Liver (tissue), 9 donors: ENCODE results near the gene AEBP1. TPM values are rescaled to one million over a fixed set of nuclear protein-coding genes. Genes with fewer than 3 reads are reported as not detected.

ENCODE experiments used
- DNase-seq: peaks from one replicate; pipeline ENCODE4 v3.0.0-alpha.2; 2017; ENCODE audit warnings: low spot score
- H3K27ac ChIP-seq, 2 donors: one replicate each; pipeline ENCODE4 v1.7.0; 2013; ENCODE audit warnings: inconsistent platforms in 2 of 2, low read length in 2 of 2, control low read depth in 1 of 2, low read depth in 1 of 2, mild to moderate bottlenecking in 1 of 2
- H3K27me3 ChIP-seq, 4 donors: one replicate each; pipeline versions ENCODE4 v1.6.1 to v1.7.0; 2013; ENCODE audit warnings: low read length in 3 of 4, inconsistent platforms in 1 of 4, mild to moderate bottlenecking in 1 of 4, moderate library complexity in 1 of 4; ENCODE audit not compliant: control insufficient read depth in 4 of 4, insufficient read depth in 4 of 4
- H3K36me3 ChIP-seq, 4 donors: one replicate each; pipeline versions ENCODE4 v1.6.1 to v1.7.0; 2013; ENCODE audit warnings: low read length in 3 of 4, mild to moderate bottlenecking in 3 of 4, low read depth in 1 of 4, moderate library complexity in 1 of 4; ENCODE audit not compliant: control insufficient read depth in 4 of 4, insufficient read depth in 3 of 4
- H3K4me1 ChIP-seq, 4 donors: one replicate each; pipeline versions ENCODE4 v1.6.1 to v1.7.0; 2013; ENCODE audit warnings: low read length in 3 of 4, mild to moderate bottlenecking in 3 of 4, moderate library complexity in 1 of 4; ENCODE audit not compliant: control insufficient read depth in 4 of 4, insufficient read depth in 4 of 4
- H3K4me3 ChIP-seq, 3 donors: one replicate each; pipeline versions ENCODE4 v1.6.1 to v1.7.0; 2013; ENCODE audit warnings: low read length in 3 of 3, control low read depth in 1 of 3, low read depth in 1 of 3, mild to moderate bottlenecking in 1 of 3
- H3K9ac ChIP-seq, 2 donors: one replicate each; pipeline ENCODE4 v1.7.0; 2013; ENCODE audit warnings: low read length in 2 of 2, mild to moderate bottlenecking in 2 of 2, moderate library complexity in 2 of 2, control low read depth in 1 of 2, low read depth in 1 of 2
- H3K9me3 ChIP-seq, 4 donors: one replicate each; pipeline versions ENCODE4 v1.6.1 to v1.7.0; 2013; ENCODE audit warnings: low read length in 3 of 4; ENCODE audit not compliant: control insufficient read depth in 4 of 4
- ATF3 ChIP-seq: IDR thresholded peaks from 2 replicates; pipeline ENCODE4 v1.6.1; 2016; ENCODE audit warnings: antibody characterized with exemption
- CTCF ChIP-seq: fragments of 150-350 bp; IDR thresholded peaks from 2 replicates; pipeline ENCODE4 v1.5.1; 2017; ENCODE audit warnings: improper control_type of control experiment, low read depth, low read length; ENCODE audit not compliant: missing input control
- EGR1 ChIP-seq, 2 donors: IDR thresholded peaks; 2 replicates each; pipeline ENCODE4 v1.6.1; 2016 to 2018; ENCODE audit warnings: antibody characterized with exemption in 2 of 2, low read depth in 2 of 2
- FOXA1 ChIP-seq: IDR thresholded peaks from 2 replicates; pipeline ENCODE4 v1.6.1; 2016; ENCODE audit warnings: antibody characterized with exemption
- FOXA2 ChIP-seq: IDR thresholded peaks from 2 replicates; pipeline ENCODE4 v1.6.1; 2016; ENCODE audit warnings: antibody characterized with exemption
- GABPA ChIP-seq, 2 donors: IDR thresholded peaks in 1 of 2; conservative IDR thresholded peaks in 1 of 2; 2 replicates each; pipeline ENCODE4 v1.6.1; 2016; ENCODE audit warnings: antibody characterized with exemption in 2 of 2, mild to moderate bottlenecking in 1 of 2, moderate library complexity in 1 of 2
- HNF4A ChIP-seq, 2 donors: conservative IDR thresholded peaks; 2 replicates each; pipeline ENCODE4 v1.6.1; 2016; ENCODE audit warnings: antibody characterized with exemption in 2 of 2, mild to moderate bottlenecking in 2 of 2
- HNF4G ChIP-seq: IDR thresholded peaks from 2 replicates; pipeline ENCODE4 v1.6.1; 2016; ENCODE audit warnings: antibody characterized with exemption
- JUND ChIP-seq, 2 donors: IDR thresholded peaks; 2 replicates each; pipeline ENCODE4 v1.6.1; 2016; ENCODE audit warnings: antibody characterized with exemption in 2 of 2
- MAX ChIP-seq: IDR thresholded peaks from 2 replicates; pipeline ENCODE4 v1.6.1; 2016; ENCODE audit warnings: antibody characterized with exemption
- NR2F2 ChIP-seq: IDR thresholded peaks from 2 replicates; pipeline ENCODE4 v1.6.1; 2016; ENCODE audit warnings: antibody characterized with exemption
- RAD21 ChIP-seq, 2 donors: IDR thresholded peaks; 2 replicates each; pipeline ENCODE4 v1.6.1; 2016; ENCODE audit warnings: antibody characterized with exemption in 2 of 2, mild to moderate bottlenecking in 2 of 2
- RXRA ChIP-seq, 2 donors: IDR thresholded peaks; 2 replicates each; pipeline ENCODE4 v1.6.1; 2017 to 2018; ENCODE audit warnings: antibody characterized with exemption in 2 of 2, mild to moderate bottlenecking in 1 of 2
- SP1 ChIP-seq: IDR thresholded peaks from 2 replicates; pipeline ENCODE4 v1.6.1; 2018; ENCODE audit warnings: antibody characterized with exemption, mild to moderate bottlenecking
- TAF1 ChIP-seq: conservative IDR thresholded peaks from 2 replicates; pipeline ENCODE4 v1.6.1; 2016; ENCODE audit warnings: antibody characterized with exemption, mild to moderate bottlenecking
- YY1 ChIP-seq: IDR thresholded peaks from 2 replicates; pipeline ENCODE4 v1.6.1; 2016; ENCODE audit warnings: antibody characterized with exemption, mild to moderate bottlenecking
- ZBTB33 ChIP-seq: IDR thresholded peaks from 2 replicates; pipeline ENCODE4 v1.6.1; 2016; ENCODE audit warnings: antibody characterized with exemption
- WGBS: extraction: QIAGEN DNeasy Blood & Tissue Kit; methylation state at CpG from one replicate; pipeline ENCODE4 v1.1.7; 2013; 5-methylcytosine and 5-hydroxymethylcytosine counted together
- polyA plus RNA-seq, 2 donors: library from polyadenylated mRNA; stranded (reverse) in 1 of 2; unstranded in 1 of 2; fragments of 200-250 nt in 1 of 2; fragments of >200 nt in 1 of 2; fragmentation: Nextera tagmentation in 1 of 2; extraction: Ambion mirVana in 1 of 2; gene quantifications; one replicate each; pipeline versions ENCODE4 v1.2.1 to v1.2.3, GENCODE V29; 2013 to 2015
- total RNA-seq, 2 donors: library from RNA; depleted of rRNA; stranded (reverse); fragments of >200 nt; gene quantifications; one replicate each; pipeline ENCODE4 v1.2.3, GENCODE V29; 2014
- donor health status: healthy.
- donor health status: healthy.
- donor health status: healthy.
- donor health status: healthy.
- donor health status: healthy.

The AEBP1 gene
- total and polyA plus RNA-seq, 4 donors, result 3.4 to 13.3 (median 7.7) TPM

GRCh38 chr7:44142028-44142427, 37.9 kb downstream of the AEBP1 start:
- WGBS, result 92% methylated on average over 4 of the region's 4 CpGs
- DNase-seq, result no peak
- Histone ChIP-seq H3K4me3 (no peak overlapping the region), H3K36me3 (peaks cover 0 to 2% (median under 1%) of the 10 kb centered on the region in 4 donors), H3K27me3 (no peaks in the 10 kb centered on the region), H3K27ac (no peak overlapping the region), H3K4me1 (peaks cover 0 to 3% (median 1%) of the 10 kb centered on the region in 4 donors), H3K9ac (no peak overlapping the region), H3K9me3 (no peaks in the 10 kb centered on the region)
- no peak for TF ChIP-seq SP1
- no peak for TF ChIP-seq MAX
- TF ChIP-seq RAD21 (IDR thresholded peaks at IDR 0.05), result no peak
- TF ChIP-seq NR2F2, result no peak

GRCh38 chr7:44143646-44144250, 39.6 kb downstream of the AEBP1 start:
- no peak for DNase-seq
- H3K4me1 ChIP-seq, result peaks cover 0 to 3% (median 1%) of the 10 kb centered on the region in 4 donors
- H3K9me3 ChIP-seq, result no peaks in the 10 kb centered on the region
- 91% methylated on average over 6 of the region's 6 CpGs for WGBS
- H3K36me3 ChIP-seq, result peaks cover 0 to 8% (median 2%) of the 10 kb centered on the region in 4 donors
- H3K4me3 ChIP-seq, result no peak overlapping the region
- no peak overlapping the region for H3K27ac ChIP-seq
- H3K27me3 ChIP-seq, result no peaks in the 10 kb centered on the region
- TF ChIP-seq MAX (no peak), ZBTB33 (no peak), NR2F2 (no peak)
- H3K9ac ChIP-seq, result no peak overlapping the region

GRCh38 chr7:44144426-44144967, 40.4 kb downstream of the AEBP1 start:
- Histone ChIP-seq H3K27ac (no peak overlapping the region), H3K36me3 (peaks cover 0 to 8% (median 4%) of the 10 kb centered on the region in 4 donors), H3K4me3 (no peak overlapping the region), H3K9ac (no peak overlapping the region), H3K4me1 (peaks cover 0 to 3% (median 1%) of the 10 kb centered on the region in 4 donors), H3K27me3 (no peaks in the 10 kb centered on the region), H3K9me3 (no peaks in the 10 kb centered on the region)
- 85% methylated on average over 6 of the region's 6 CpGs for WGBS
- DNase-seq, result no peak
- no peak for TF ChIP-seq ATF3
- no peak for TF ChIP-seq HNF4G
- TF ChIP-seq YY1, result no peak
- TF ChIP-seq EGR1 (IDR thresholded peaks at IDR 0.05; ENCODE audit: low read depth in 2 of 2), result no peak
- TF ChIP-seq MAX, result no peak
- no peak for TF ChIP-seq SP1
- no peak for TF ChIP-seq RXRA (IDR thresholded peaks at IDR 0.05)
- TF ChIP-seq HNF4A (conservative IDR thresholded peaks at IDR 0.05), result no peak
- no peak for TF ChIP-seq CTCF
- no peak for TF ChIP-seq TAF1
- TF ChIP-seq GABPA (IDR thresholded peaks at IDR 0.05 in 1 of 2, conservative IDR thresholded peaks at IDR 0.05 in 1 of 2), result no peak
- no peak for TF ChIP-seq JUND (IDR thresholded peaks at IDR 0.05)
- no peak for TF ChIP-seq RAD21 (IDR thresholded peaks at IDR 0.05)
- no peak for TF ChIP-seq FOXA2
- no peak for TF ChIP-seq NR2F2
- no peak for TF ChIP-seq ZBTB33
- no peak for TF ChIP-seq FOXA1
